Kasumi-1 (cell line): ENCODE data around the gene CLASP1.
A peak's percentile ranks its signal among the peaks of the same experiment; 100 is the strongest.

ENCODE experiments used
- DNase-seq, 2 experiments: peaks; one replicate each; lab custom pipeline; 2025; lab: John Stamatoyannopoulos, UW

The CLASP1 gene

GRCh38 chr2:121372082-121372481 is 277.2 kb downstream of the CLASP1 start:
- no peak for DNase-seq

GRCh38 chr2:121368836-121369235 is 280.4 kb downstream of the CLASP1 start:
- DNase-seq, result no peak

GRCh38 chr2:121368155-121368554 is 281.1 kb downstream of the CLASP1 start:
- no peak for DNase-seq

- no peak for DNase-seq
Observed at GRCh38 chr2:121367246-121367900, 281.9 kb downstream of the CLASP1 start.

GRCh38 chr2:121366040-121366439 is 283.2 kb downstream of the CLASP1 start:
- DNase-seq, result no peak

GRCh38 chr2:121365061-121365460 is 284.2 kb downstream of the CLASP1 start:
- DNase-seq, result no peak

- DNase-seq, result no peak
Observed at GRCh38 chr2:121363632-121364420, 285.4 kb downstream of the CLASP1 start.

- DNase-seq, result no peak
Observed at GRCh38 chr2:121362774-121363173, 286.5 kb downstream of the CLASP1 start.

- no peak for DNase-seq
Observed at GRCh38 chr2:121362226-121362625, 287.0 kb downstream of the CLASP1 start.

- DNase-seq, result no peak
Observed at GRCh38 chr2:121360566-121361300, 288.5 kb downstream of the CLASP1 start.

- no peak for DNase-seq
Observed at GRCh38 chr2:121359716-121360565, 289.3 kb downstream of the CLASP1 start.

- no peak for DNase-seq
Observed at GRCh38 chr2:121359170-121359569, 290.1 kb downstream of the CLASP1 start.

GRCh38 chr2:121358291-121358690 is 291.0 kb downstream of the CLASP1 start:
- no peak for DNase-seq

- DNase-seq, result peak; percentile 62 to 77
Observed at GRCh38 chr2:121356058-121356640, 293.1 kb downstream of the CLASP1 start.

- no peak for DNase-seq
Observed at GRCh38 chr2:121355488-121355887, 293.8 kb downstream of the CLASP1 start.

GRCh38 chr2:121351521-121352318 is 297.5 kb downstream of the CLASP1 start:
- no peak for DNase-seq

GRCh38 chr2:121350890-121351289 is 298.4 kb downstream of the CLASP1 start:
- no peak for DNase-seq

- DNase-seq, result no peak
Observed at GRCh38 chr2:121350402-121350775, 298.9 kb downstream of the CLASP1 start.

GRCh38 chr2:121349721-121350401 is 299.4 kb downstream of the CLASP1 start:
- no peak for DNase-seq

GRCh38 chr2:121348128-121348740 is 301.0 kb downstream of the CLASP1 start:
- DNase-seq, result no peak
